CD4-positive, alpha-beta T cell treated with Interleukin-4 for 4 hours (primary cell): ENCODE data around the gene CNN2.

Experiments used
- DNase-seq: peaks from one replicate; pipeline ENCODE4 v3.0.0-alpha.2; 2020

Gene CNN2

DNA sequence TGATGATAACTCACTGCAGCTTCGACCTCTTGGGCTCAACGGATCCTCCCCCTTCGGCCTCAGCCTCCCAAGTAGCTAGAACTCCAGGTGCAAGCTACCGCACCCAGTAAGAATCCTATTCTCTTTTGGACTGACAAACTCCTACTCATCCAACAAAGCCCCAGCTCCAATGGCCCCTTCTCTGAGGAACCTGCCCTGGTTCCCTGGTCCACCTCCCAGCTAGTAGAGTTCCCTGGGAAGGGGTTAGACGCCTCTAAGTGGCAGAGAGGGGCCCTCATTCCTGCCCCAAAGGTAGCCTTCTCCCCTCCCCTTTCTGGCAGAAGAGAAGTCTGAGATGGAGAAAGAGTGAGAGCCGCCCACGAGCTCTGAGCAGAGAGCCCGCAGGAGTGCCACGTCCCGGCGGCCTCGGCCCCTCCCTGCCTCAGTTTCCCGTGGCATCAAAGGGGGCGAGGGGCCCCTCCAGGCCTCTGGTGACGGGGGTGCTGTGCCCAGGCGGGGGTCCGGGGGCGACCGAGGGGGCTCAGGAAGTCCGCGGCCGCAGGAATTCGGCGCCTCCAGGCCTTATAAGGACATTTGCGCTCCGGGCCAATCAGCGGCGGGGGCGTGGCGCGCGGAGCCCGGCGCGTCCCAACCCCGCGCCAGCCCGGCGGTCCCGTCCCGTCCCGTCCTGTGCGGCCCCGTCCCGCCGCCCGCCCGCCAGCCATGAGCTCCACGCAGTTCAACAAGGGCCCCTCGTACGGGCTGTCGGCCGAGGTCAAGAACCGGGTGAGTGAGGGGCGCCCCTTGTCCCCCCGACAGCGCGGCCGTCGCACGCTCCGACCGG lies at the start of gene CNN2:
CNN2 (plus strand) TSS at position 649 of the 823 bp plus-strand sequence; CDS start at position 703, 54 bp downstream.
- DNase-seq, result peak; percentile 48

DNA sequence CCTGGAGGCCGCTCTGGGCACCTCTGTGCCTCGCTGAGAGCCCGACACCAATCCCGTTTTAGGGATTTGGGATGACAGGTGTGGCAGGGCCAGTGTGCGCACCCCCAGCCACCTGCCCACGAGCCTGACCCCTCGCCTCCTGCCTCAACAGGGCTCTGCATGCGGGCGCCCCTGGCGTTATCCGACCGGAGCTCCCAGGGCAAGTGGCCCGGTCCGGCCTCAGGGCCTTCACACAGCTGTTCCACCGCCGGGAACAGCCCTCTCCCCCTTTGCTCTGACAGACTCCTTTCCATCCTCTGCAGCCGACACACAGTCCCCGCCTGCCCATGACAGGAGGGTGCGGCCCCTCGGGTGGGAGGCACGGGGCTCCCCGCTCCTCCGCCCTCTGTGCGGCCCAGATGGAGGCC lies 49.3 kb upstream of the CNN2 start:
- no peak for DNase-seq

DNA sequence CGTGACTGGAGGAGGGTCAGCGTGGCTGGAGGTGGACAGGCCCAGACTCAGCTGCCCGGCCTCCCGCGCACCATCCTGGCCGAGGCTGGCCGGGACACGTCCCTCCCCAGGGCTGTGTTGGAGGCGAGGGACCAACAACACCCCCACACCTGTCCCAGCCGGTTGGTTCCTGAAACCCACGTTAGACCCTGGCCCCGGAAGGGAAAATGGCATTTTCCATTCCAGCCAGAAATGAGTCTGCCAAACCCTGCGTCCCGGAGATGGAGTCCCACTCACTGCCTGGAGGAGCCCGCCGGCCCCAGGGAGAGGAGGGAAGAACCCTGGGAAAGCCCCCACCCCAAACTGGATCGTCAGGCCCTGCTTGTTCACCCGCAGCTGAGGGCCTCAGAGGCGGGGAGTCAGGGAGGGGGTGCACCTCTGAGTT lies 47.1 kb upstream of the CNN2 start:
- no peak for DNase-seq

DNA sequence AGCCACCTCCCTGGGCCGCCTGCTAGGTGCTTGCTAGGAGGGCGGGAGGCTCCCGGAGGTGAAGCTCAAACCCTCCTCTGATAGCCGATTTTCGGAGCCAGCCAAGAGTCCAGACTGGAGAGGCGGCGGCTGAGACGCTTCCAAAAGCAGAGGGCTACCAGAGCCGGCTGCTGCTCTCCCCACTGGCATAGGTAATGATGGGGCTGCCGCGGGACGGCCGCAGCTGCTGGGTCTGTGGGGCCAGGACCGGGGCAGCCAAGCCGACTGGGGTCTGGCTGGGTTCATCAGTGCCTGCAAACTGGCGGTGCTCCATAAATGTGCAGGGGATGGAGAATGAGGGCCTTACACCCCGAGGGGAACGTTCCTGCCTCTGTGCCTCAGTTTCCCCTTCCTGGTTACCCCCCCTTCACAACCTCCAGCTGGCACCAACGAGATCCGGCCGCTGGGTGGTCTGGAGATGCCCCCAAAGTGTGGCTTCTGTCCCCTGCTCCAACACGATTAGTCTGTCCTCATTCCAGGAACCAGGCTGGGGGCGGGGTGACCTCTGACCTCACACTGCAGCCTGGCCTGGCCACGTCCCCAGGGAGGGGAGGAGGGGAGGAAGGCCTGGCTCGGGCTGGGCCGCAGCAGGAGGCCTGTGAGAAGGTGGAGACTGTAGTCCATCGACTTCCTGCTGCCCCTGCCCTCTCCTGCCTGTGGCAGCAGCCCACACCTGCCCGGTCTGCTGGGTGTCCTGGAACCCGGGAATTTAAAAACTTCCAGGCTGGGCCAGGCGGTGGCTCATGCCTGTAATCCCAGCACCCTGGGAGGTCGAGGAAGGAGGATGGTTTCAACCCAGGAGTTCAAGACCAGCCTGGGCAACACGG lies 46.0 kb upstream of the CNN2 start:
- no peak for DNase-seq

DNA sequence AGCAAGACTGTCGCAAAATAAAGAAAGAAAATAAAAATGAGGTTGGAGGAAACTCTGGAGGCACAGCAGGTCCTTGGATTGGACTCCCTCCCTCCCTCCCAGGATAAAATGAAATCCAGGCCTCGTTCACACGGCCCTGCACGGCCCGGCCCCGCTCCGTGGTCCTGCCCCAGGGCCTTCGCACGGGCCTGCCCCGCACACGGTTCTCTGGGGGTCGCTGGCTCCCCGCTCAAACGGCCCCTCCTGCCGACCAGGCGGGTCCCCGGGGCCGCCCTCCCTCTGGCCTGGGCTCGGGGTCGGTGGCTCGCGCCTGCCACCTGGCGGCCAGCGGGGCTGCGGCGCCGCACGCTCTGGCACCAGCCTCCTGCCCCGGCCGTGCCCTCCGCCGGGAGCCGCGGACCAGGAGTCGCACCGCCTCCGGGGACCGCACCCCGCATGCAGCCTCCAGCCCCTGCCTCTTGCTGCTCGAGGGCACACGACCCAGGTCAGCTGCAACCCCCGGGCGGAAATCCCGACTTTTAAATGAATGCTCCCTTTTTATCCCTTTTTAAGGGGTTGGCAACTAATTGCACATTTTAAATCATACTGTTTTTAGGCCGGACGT lies 43.7 kb upstream of the CNN2 start:
- DNase-seq, result peak; percentile 46

DNA sequence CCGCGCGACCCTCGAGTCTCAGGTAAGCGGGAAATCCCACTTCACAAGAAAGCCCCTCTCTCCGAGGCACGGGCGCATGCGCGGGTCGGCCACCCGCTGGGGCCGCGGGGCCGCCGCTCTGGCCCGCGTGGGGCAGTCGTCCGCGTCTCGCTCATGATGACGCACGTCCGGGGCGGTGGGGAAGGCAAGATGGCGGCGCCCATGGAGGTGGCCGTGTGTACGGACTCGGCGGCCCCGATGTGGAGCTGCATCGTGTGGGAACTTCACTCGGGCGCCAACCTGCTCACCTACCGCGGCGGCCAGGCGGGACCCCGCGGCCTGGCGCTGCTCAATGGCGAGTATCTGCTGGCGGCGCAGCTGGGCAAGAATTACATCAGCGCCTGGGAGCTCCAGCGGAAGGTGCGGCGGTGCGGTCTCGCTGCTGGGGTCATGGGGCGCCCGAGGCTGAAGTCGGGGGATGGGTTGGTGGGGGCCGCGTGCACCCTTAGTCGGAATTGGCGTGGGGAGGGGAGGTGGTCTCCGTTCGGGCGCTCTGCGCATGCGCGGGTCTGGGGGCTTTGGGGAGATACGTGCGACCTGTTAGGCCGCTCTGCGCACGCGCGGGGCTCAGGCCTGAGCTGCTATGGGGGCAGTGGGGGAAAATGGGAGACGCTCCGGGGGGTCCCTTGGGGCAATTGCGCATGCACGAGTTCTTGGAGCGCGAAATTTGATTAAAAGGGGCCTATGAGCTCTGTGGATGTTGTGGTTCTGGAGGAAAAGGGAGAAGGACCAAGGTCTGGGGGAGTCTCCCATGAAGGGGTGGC lies 42.0 kb upstream of the CNN2 start, which contains the start of gene WDR18:
WDR18 (plus strand) TSS at position 181 of the 803 bp plus-strand sequence; CDS start at position 190, 9 bp downstream.
- DNase-seq, result peak; percentile 86

DNA sequence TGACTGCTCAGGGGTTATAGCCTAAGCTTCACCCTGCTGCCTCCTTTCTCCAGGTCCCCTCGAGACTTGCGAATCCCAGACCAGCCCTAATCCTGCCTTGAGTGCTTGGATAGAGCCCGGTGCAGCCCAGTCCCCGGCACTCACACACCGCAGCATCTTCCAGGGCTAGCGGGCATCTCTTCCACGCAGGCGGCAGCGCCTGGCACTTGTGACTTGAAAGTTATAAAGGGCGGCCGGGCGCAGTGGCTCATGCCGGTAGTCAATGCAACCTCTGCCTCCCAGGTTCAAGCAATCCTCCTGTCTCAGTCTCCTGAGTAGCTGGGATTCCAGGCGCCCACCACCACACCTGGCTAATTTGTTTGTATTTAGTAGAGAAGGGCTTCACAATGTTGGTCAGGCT lies 40.3 kb upstream of the CNN2 start:
- no peak for DNase-seq

DNA sequence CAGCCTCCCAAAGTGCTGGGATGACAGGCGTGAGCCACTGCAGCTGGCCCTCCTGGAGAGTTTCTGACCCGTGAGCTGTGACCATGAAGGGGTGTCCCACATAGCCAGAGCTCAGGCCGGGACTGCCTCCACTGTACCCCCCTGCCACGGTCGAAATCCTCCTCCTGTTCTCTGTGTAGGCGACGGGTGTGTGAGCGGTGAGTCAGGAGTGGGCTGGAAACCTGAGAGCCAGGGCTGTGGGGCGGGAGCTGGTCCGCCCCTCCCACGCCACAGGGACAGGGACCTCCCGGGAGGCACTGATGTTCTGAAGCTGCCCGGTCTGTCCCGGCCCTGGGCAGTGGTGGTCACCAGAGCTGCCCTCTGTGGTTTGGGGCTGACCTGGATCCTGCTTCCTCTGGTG lies 38.3 kb upstream of the CNN2 start:
- no peak for DNase-seq

DNA sequence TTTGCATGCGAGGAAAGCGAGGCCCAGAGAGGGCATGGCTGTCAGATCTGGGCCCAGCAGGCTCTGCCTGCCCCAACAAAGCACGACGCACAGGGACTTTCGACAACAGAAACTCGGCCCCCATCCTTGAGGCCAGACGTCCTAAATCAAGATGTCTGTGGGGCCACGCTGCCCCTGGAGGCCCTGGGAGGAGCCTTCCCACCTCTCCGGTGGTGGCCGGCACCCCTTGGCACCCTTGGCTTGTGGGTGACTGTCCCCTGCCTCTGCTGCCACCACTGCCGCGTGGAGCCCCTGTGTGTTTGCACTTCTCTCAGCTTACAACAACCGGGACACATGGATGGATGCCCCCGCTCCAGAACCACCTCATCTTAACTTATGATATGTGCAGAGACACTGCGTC lies 37.9 kb upstream of the CNN2 start:
- no peak for DNase-seq

DNA sequence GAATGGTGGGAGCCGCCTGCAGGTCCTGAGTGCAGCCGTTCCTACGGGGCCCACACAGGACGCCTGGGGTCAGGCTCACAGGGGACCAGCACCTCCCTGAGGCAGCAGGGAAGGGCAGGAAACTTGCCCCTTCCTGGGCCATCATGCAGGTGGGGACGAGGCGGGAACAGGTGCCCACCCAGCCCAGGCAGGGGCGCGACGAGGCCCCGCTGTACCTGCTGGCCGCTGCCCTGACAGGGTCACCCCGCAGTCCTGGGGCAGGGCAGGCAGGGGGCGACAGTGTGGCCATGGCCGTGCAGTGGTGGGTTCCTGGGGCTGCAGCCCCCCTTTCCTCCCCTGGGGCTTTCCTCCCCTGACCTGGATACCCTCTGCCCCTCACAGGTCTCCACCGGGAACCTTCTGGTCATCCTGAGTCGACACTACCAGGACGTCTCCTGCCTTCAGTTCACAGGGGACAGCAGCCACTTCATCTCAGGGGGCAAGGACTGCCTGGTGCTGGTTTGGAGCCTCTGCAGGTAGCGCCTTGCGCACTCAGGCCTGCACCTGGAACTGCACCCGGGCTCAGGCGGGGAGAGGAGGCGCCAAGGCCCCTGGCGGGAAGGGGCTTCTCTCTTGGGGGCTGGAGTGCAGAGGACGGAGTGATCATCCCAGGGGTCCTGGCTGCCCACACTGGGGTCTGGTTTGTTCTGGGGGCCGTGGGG lies 36.9 kb upstream of the CNN2 start:
- no peak for DNase-seq

DNA sequence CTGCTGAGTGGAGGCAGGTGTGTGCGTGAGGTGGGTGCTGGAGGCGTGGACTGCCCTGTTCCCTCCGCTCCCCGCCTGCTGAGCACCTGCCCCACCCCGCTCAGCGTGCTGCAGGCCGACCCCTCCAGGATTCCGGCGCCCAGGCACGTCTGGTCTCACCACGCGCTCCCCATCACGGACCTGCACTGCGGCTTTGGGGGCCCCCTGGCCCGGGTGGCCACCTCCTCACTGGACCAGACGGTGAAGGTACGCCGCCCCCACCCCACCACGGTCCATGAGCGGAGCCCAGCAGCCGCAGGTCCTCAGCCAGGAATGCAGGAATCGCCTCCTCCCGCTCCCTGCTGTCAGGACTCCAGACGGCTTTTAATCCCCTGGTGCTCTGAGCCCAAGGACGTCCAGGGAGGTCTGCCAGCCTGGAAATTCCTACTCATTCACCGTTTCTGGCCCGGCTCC lies 36.3 kb upstream of the CNN2 start:
- no peak for DNase-seq

DNA sequence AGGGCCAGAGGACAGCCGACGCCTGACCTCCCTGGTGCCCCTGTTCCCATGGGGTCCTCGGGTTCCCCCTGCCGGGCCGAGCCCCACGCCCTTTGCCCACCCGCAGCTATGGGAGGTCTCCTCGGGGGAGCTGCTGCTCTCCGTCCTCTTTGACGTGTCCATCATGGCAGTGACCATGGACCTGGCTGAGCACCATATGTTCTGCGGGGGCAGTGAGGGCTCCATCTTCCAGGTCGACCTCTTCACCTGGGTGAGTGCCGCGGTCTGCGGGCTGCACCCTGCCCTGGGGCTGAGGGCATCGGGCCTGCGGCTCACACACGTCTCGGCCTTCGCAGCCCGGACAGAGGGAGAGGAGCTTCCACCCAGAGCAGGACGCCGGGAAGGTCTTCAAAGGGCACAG lies 35.7 kb upstream of the CNN2 start:
- DNase-seq, result no peak

DNA sequence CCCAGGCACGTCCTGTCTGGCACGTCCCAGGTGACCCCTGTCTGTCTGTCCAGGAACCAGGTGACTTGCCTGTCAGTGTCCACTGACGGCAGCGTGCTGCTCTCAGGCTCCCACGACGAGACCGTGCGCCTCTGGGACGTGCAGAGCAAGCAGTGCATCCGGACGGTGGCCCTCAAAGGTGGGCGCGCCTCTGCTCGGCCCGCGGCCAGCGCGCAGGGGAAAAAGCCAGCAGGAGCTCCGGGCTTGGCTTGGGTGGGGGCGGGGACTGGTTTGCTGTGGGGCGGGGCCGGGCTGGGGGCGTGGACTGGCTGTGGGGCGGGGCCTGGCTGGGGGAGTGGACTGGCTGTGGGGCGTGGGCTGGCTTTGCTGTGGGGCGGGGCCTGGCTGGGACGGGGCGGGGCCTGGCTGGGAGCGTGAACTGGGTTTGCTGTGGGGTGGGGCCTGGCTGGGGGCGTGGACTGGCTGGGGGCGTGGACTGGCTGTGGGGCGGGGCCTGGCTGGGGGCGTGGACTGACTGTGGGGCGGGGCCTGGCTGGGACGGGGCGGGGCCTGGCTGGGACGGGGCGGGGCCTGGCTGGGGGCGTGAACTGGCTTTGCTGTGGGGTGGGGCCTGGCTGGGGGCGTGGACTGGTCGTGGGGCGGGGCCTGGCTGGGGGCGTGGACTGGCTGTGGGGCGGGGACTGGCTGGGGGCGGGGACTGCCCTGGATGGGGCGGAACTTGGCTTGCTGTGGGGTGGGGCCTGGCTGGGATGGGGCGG lies 35.1 kb upstream of the CNN2 start:
- DNase-seq, result peak; percentile 1

DNA sequence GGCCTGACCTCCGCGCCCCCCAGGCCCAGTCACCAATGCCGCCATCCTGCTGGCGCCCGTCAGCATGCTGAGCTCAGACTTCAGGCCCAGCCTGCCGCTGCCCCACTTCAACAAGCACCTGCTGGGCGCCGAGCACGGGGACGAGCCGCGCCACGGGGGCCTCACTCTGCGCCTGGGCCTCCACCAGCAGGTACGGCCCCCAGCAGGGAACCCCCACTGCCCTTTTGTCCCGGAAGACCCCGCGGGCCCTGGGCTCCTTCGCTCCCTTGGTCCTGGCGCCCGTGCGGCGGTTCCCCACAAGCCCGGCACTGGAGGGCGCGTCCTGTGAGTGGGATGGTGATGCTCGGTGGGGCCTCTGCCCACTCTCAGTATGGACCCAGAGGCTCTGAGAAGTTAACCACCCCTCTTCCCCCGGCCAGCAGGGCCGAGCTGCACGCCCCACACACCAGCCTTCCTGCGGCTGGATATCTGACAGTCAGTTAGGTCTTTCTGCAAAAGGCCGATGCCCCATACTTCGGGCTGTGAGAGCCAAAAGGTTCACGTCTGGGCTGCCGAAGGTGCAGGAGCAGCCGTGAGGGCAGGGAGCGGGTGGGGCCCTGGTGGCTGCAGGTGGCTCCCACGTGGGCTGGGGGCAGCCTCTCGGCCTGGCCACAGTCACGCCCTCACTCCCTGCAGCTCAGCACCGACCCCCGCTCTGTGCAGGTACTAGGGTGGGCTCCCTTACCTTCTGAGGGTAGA lies 34.3 kb upstream of the CNN2 start:
- DNase-seq, result no peak

DNA sequence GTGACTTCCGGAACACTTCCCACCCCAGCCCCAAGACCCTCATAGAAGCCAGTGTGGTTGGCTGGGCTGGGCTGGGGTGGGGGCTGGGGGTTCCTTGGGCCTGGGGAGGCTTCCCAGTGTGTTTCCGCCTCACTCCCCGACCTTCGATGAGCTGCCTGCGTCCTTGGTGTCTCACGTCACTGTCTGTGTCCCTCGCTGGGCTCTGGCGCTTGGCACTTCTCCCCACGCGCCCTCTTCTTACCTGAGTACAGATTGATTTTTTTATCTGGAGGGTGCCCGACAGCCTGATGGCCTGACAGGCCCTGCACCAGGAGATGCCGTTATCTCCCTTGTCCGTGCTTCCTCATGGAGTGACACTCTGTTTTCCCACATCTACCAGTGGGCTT lies 33.7 kb upstream of the CNN2 start:
- DNase-seq, result no peak

DNA sequence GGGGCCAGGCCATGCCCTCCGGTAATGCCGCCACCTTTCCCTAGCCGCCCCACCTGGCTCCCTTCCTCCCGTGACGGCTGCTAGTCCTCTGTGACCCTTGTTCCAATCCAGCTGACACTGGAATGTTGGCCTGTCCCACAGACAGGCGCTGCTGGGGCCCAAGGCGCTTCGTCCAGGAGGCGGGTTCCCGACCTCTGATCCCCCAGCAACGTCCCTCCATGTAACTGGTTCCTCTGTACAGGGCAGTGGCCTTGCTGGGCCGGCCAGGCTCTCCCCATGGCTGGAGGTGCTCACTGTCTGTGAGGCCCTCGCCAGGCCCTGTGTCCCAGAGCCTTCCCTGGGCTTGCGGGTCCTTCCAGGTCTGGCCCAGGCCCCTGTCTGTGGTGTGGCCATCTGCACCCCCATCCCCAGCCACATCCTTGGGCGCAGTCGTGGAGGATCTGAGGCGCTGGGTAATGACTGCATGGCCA lies 33.0 kb upstream of the CNN2 start:
- DNase-seq, result no peak

DNA sequence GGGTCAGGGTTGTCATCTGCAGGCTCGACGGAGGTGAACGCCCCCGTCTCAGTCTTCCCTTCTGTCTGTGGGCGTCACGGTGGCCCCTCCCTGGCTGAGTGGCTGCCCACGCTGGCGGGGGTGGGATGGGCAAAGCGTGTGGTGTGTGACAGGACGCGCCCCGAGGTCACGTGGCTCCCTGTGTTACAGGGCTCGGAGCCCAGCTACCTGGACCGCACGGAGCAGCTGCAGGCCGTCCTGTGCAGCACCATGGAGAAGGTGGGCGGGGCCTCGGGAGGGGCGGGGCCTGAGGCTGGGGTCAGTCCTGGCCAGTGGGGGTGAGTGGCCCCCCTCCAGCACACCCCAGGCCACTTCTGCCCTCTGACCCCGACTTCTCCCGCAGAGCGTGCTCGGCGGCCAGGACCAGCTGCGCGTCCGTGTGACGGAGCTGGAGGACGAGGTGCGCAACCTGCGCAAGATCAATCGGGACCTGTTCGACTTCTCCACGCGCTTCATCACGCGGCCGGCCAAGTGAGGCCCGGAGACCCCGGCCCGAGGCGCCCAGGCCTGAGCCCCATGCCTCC lies 32.5 kb upstream of the CNN2 start:
- DNase-seq, result no peak

DNA sequence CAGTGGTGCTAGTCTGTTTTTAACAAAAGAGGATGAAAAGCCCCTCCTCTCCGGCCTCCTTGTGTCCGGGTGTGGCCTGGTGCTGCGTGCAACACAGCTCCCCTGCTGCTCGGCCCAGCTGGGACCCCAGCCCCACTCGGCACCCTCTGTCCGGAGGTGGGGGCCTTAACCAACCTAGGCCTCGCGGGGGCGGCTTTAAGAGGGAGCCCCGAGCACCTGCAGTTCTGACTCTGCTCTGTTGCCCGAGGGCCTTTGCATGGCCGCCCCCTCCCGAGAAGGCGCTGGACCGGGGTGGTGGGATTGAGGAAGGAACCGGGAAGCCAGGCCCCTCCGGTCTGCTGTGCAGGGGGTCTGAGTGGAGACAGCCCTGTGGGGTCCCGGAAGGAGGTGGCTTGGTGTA lies 31.9 kb upstream of the CNN2 start:
- no peak for DNase-seq

DNA sequence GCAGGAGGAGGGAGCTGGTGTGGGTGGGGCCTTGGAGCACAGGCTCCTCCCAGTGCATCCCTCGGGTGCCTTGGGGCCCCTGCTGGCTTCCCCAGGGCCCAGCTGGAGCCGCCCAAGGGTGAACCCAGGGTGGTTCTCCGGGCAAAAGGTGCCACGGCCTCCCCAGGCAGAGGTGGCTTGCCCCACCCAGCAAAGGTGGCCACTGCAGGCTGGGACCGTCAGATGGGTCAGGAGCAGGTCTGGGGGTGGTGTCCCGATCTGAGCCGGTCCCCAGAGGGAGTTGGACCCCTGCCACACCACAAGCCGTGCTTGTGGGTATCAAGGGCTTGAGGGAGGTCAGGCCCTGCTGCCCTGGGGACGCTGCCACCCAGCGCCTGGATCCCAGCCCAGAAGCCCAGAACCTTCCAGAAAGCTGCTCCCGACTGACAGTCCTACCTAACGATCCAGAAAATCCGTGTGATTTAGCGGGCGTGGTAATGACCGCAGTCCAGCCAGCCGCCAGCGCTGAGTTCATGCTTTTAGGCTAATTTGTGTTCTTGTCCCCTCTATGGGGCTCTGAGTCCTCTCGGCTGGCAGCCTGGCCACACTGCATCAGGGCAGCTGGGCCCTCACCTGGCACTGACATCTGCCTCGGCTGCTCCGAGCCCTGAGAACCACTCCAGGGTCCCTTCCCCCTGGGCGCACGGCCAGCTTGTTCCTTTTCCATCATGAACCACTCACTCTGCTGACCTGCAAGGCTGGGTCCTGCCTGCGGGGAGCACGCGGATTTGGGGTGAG lies 31.2 kb upstream of the CNN2 start:
- no peak for DNase-seq
